IMR-90 (cell line): ENCODE data around the gene EFCAB8. TPM values are rescaled to one million over a fixed set of nuclear protein-coding genes. Genes with fewer than 3 reads are reported as not detected.

Experiments
- ATAC-seq: fragments of 200-7000 bp; cut with Tn5 transposase; 2 replicates; pipeline ENCODE4 v1.9.1; 2020; ENCODE audit warnings: low read depth, mild to moderate bottlenecking, moderate library complexity
- BruUV-seq: library from RNA; stranded (reverse); fragments of 400-500 nt; replicated peaks from 2 replicates; lab custom pipeline; 2021; lab: Mats Ljungman, UMichigan
- CTCF ChIA-PET: fragments of 300-600 bp; formaldehyde crosslinking; extraction: SDS; loops from one replicate; lab custom pipeline; 2021; ENCODE audit warnings: antibody characterized with exemption; lab: Yijun Ruan, JAX
- POLR2A ChIA-PET: fragments of 300-600 bp; sonication (Branson Sonifier 250); formaldehyde crosslinking; loops from one replicate; lab custom pipeline; 2022; ENCODE audit warnings: antibody characterized with exemption; ENCODE audit not compliant: unreplicated experiment; lab: Charles Lee
- DNase-seq: peaks from one replicate; pipeline ENCODE4 v3.0.0; 2013
- H2AFZ ChIP-seq: replicated peaks from 2 replicates; pipeline ENCODE3; 2013; ENCODE audit warnings: low read length, mild to moderate bottlenecking; ENCODE audit not compliant: poor library complexity
- H2AK5ac ChIP-seq: 2 replicates; pipeline ENCODE4 v1.6.1; 2013; ENCODE audit warnings: low read depth, low read length, inconsistent platforms
- H2AK9ac ChIP-seq: replicated peaks from 2 replicates; pipeline ENCODE3; 2013; ENCODE audit warnings: mild to moderate bottlenecking, low read depth, low read length, moderate library complexity; ENCODE audit not compliant: poor library complexity
- H2BK120ac ChIP-seq: 2 replicates; pipeline ENCODE4 v1.6.1; 2013; ENCODE audit warnings: low read depth, low read length, inconsistent platforms
- H2BK15ac ChIP-seq: 3 replicates; pipeline ENCODE4 v1.6.1; 2013; ENCODE audit warnings: low read depth, low read length, inconsistent platforms
- H2BK20ac ChIP-seq: 2 replicates; pipeline ENCODE4 v1.6.1; 2013; ENCODE audit warnings: low read depth, mild to moderate bottlenecking, inconsistent platforms, low read length, moderate library complexity
- H2BK5ac ChIP-seq: 2 replicates; pipeline ENCODE4 v1.6.1; 2013; ENCODE audit warnings: mild to moderate bottlenecking, low read depth, low read length, inconsistent platforms; ENCODE audit not compliant: poor library complexity, severe bottlenecking
- H3K14ac ChIP-seq: replicated peaks from 2 replicates; pipeline ENCODE4 v1.6.1; 2013; ENCODE audit warnings: low read depth, low read length, inconsistent platforms
- H3K18ac ChIP-seq: 2 replicates; pipeline ENCODE4 v1.6.1; 2013; ENCODE audit warnings: low read depth, low read length, control low read depth
- H3K23ac ChIP-seq: 2 replicates; pipeline ENCODE4 v1.6.1; 2013; ENCODE audit warnings: low read depth, low read length, inconsistent platforms
- H3K27ac ChIP-seq: 2 replicates; pipeline ENCODE4 v1.5.1; 2013; ENCODE audit warnings: mild to moderate bottlenecking, control low read depth, low read length; ENCODE audit not compliant: insufficient read depth
- H3K27me3 ChIP-seq: 2 replicates; pipeline ENCODE4 v1.6.1; 2013; ENCODE audit warnings: low read length; ENCODE audit not compliant: control insufficient read depth, insufficient read depth
- H3K36me3 ChIP-seq: 2 replicates; pipeline ENCODE4 v1.6.1; 2013; ENCODE audit warnings: low read length, mixed read lengths; ENCODE audit not compliant: control insufficient read depth, insufficient read depth
- H3K4ac ChIP-seq: 2 replicates; pipeline ENCODE4 v1.6.1; 2013; ENCODE audit warnings: low read depth, low read length, inconsistent platforms
- H3K4me1 ChIP-seq: 2 replicates; pipeline ENCODE4 v1.6.1; 2013; ENCODE audit warnings: low read length, mixed read lengths; ENCODE audit not compliant: control insufficient read depth, insufficient read depth
- H3K4me2 ChIP-seq: 2 replicates; pipeline ENCODE4 v1.6.1; 2013; ENCODE audit warnings: low read depth, mild to moderate bottlenecking, control low read depth, low read length, moderate library complexity
- H3K4me3 ChIP-seq: 2 replicates; pipeline ENCODE4 v1.5.1; 2013; ENCODE audit warnings: low read depth, mild to moderate bottlenecking, control low read depth, low read length, moderate library complexity; ENCODE audit not compliant: insufficient read depth
- H3K56ac ChIP-seq: 2 replicates; pipeline ENCODE4 v1.6.1; 2013; ENCODE audit warnings: low read length, inconsistent platforms; ENCODE audit not compliant: insufficient read depth; ENCODE audit errors: extremely low read depth
- H3K79me1 ChIP-seq, 2 experiments: 2 replicates each; pipeline ENCODE4 v1.6.1; 2013; ENCODE audit warnings: low read length in 2 of 2, inconsistent platforms in 1 of 2, low read depth in 1 of 2
- H3K9ac ChIP-seq: 2 replicates; pipeline ENCODE4 v1.6.1; 2013; ENCODE audit warnings: low read depth, low read length, control low read depth
- H3K9me1 ChIP-seq: 2 replicates; pipeline ENCODE4 v1.6.1; 2013; ENCODE audit warnings: low read length, inconsistent platforms; ENCODE audit not compliant: insufficient read depth
- H3K9me3 ChIP-seq: 2 replicates; pipeline ENCODE4 v1.6.1; 2013; ENCODE audit warnings: low read length; ENCODE audit not compliant: control insufficient read depth, insufficient read depth
- H4K20me1 ChIP-seq: 2 replicates; pipeline ENCODE4 v1.6.1; 2013; ENCODE audit warnings: low read length, inconsistent platforms; ENCODE audit not compliant: insufficient read depth
- H4K5ac ChIP-seq: 2 replicates; pipeline ENCODE4 v1.6.1; 2013; ENCODE audit warnings: mild to moderate bottlenecking, low read depth, low read length, control low read depth
- H4K8ac ChIP-seq, 2 experiments: 2 replicates each; pipeline ENCODE4 v1.6.1; 2013; ENCODE audit warnings: low read depth in 2 of 2, low read length in 2 of 2, control low read depth in 1 of 2, inconsistent platforms in 1 of 2
- H4K91ac ChIP-seq: 2 replicates; pipeline ENCODE4 v1.6.1; 2013; ENCODE audit warnings: low read depth, low read length, inconsistent platforms; ENCODE audit not compliant: insufficient read depth
- BHLHE40 ChIP-seq: fragments of 150-350 bp; IDR thresholded peaks from 2 replicates; pipeline ENCODE4 v1.6.1; 2016; ENCODE audit warnings: mild to moderate bottlenecking, low read depth, low read length
- CEBPB ChIP-seq: IDR thresholded peaks from 2 replicates; pipeline ENCODE4 v1.6.1; 2012; ENCODE audit warnings: low read depth, low read length, improper control_type of control experiment
- CHD1 ChIP-seq: IDR thresholded peaks from 2 replicates; pipeline ENCODE4 v1.6.1; 2012; ENCODE audit warnings: low read depth, low read length, improper control_type of control experiment
- CTCF ChIP-seq: conservative IDR thresholded peaks from 2 replicates; pipeline ENCODE4 v1.5.1; 2012; ENCODE audit warnings: mild to moderate bottlenecking, low read depth, low read length, improper control_type of control experiment
- ELK1 ChIP-seq: fragments of 150-350 bp; IDR thresholded peaks from 2 replicates; pipeline ENCODE4 v1.6.1; 2016; ENCODE audit warnings: low read depth, mild to moderate bottlenecking, low read length, moderate library complexity, borderline replicate concordance
- FOS ChIP-seq: fragments of 150-350 bp; IDR thresholded peaks from 2 replicates; pipeline ENCODE4 v1.6.1; 2016; ENCODE audit warnings: low read depth, low read length
- MAFK ChIP-seq: IDR thresholded peaks from 2 replicates; pipeline ENCODE4 v1.6.1; 2012; ENCODE audit warnings: low read depth, low read length, improper control_type of control experiment
- MAZ ChIP-seq: IDR thresholded peaks from 2 replicates; pipeline ENCODE4 v1.6.1; 2012; ENCODE audit warnings: low read depth, mild to moderate bottlenecking, low read length, improper control_type of control experiment, moderate library complexity, borderline replicate concordance
- MXI1 ChIP-seq: IDR thresholded peaks from 2 replicates; pipeline ENCODE4 v1.6.1; 2012; ENCODE audit warnings: low read depth, mild to moderate bottlenecking, low read length, moderate library complexity, borderline replicate concordance
- NFE2L2 ChIP-seq: fragments of 150-350 bp; IDR thresholded peaks from 2 replicates; pipeline ENCODE4 v1.6.1; 2016; ENCODE audit warnings: low read depth, mild to moderate bottlenecking, low read length
- POLR2A ChIP-seq: IDR thresholded peaks from 2 replicates; pipeline ENCODE4 v1.6.1; 2012; ENCODE audit warnings: mild to moderate bottlenecking, low read depth, low read length
- RAD21 ChIP-seq: IDR thresholded peaks from 2 replicates; pipeline ENCODE4 v1.6.1; 2012; ENCODE audit warnings: low read length, improper control_type of control experiment
- RCOR1 ChIP-seq: IDR thresholded peaks from 2 replicates; pipeline ENCODE4 v1.6.1; 2012; ENCODE audit warnings: mild to moderate bottlenecking, low read length, improper control_type of control experiment; ENCODE audit not compliant: insufficient replicate concordance
- RFX5 ChIP-seq: IDR thresholded peaks from 2 replicates; pipeline ENCODE4 v1.8.0; 2012; ENCODE audit warnings: low read depth, mild to moderate bottlenecking, low read length, moderate library complexity
- SMC3 ChIP-seq: fragments of 150-350 bp; IDR thresholded peaks from 2 replicates; pipeline ENCODE4 v1.6.1; 2016; ENCODE audit warnings: low read depth, mild to moderate bottlenecking, antibody characterized with exemption, low read length, moderate library complexity
- WGBS, 2 experiments: methylation state at CpG; one replicate each; pipeline versions ENCODE4 v1.1.5 to v1.1.7; 2013; ENCODE audit warnings: missing lambda C conversion rate in 2 of 2; ENCODE audit not compliant: insufficient read length in 1 of 2; ENCODE audit errors: extremely low coverage in 2 of 2; 5-methylcytosine and 5-hydroxymethylcytosine counted together
- dilution Hi-C: fragments of 300-500 bp; cut with HindIII; formaldehyde crosslinking; loops from one replicate; pipeline ENCODE4 v1.14.3; 2018; ENCODE audit warnings: low sequenced_read_pairs; ENCODE audit not compliant: unreplicated experiment
- in situ Hi-C: fragments of 300-500 bp; cut with MboI; formaldehyde crosslinking; loops from 3 replicates; pipeline ENCODE4 v1.14.3; 2019; ENCODE audit warnings: low sequenced_read_pairs, inconsistent platforms, mixed read lengths
- intact Hi-C: fragments of 100-400 bp; cut with micrococcal nuclease; formaldehyde crosslinking; loops from 2 replicates; pipeline ENCODE4 v1.10.0; 2022
- polyA plus RNA-seq, 3 experiments: library from polyadenylated mRNA; depleted of rRNA; stranded (reverse); fragments of >200 nt; gene quantifications; 2 replicates each; pipeline ENCODE4 v1.2.3, GENCODE V29; 2012; ENCODE audit warnings: low replicate concordance in 1 of 3
- total RNA-seq: library from RNA; depleted of rRNA; stranded (reverse); fragments of >200 nt; gene quantifications from 2 replicates; pipeline ENCODE4 v1.2.3, GENCODE V29; 2012
- TF ChIP-seq, protein P1 (sequence below): fragments of 150-350 bp; IDR thresholded peaks from 2 replicates; pipeline ENCODE4 v1.6.1; 2017; ENCODE audit warnings: mild to moderate bottlenecking, antibody characterized with exemption, low read length, low read depth

EFCAB8 gene
- total and polyA plus RNA-seq, 2 of the 4 experiments (the other 2 are of a cell fraction) = not detected

DNA sequence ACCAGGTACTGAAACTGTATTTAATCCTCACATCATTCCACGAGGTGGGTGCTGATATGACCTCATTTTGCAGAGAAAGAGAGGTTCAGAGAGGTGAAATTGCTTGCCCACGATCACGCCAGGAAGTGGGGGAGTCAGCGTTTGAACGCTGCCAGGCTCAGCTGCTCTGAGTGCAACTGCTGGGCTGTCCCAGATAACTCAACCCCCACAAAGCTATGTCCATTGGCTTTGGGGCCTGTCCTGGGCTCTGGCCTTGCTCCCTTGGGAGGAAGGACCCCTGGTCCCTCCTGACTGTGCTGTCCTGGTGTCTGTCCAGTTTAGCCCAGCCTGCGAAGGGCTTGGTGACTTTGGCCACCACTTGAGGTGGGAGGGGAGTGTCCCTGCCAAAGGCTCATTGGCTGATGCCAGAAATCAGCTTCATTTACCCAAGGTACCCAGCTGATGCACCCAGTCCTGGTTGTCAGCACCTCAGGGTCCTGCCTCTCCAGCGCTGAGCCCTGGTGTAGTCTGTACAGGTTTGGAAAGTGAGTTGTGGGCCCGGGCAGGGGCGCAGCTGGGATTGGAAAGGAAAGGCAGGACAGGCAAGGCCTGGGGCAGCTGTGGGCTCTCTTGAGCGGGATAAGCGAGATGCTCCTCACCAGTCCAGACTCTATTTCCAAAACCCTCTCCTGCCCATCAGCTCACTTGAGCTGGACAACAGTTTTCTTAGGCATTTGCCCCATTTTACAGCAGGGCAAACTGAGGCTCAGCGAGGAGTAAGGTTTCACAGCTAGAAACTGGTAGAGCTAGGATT, 107.1 kb downstream of the EFCAB8 start:
- ChIA-PET POLR2A (no interaction called here), CTCF (no interaction called here)
- Histone ChIP-seq H3K14ac (no peak overlapping the region), H3K23ac (no peak overlapping the region), H3K4me3 (no peak overlapping the region), H2BK15ac (no peak overlapping the region), H2BK5ac (no peak overlapping the region), H3K18ac (no peak overlapping the region), H2BK20ac (no peak overlapping the region), H3K9me3 (no peaks in the 10 kb centered on the region), H4K5ac (no peak overlapping the region), H2AK5ac (no peak overlapping the region), H3K9ac (no peak overlapping the region), H4K91ac (no peak overlapping the region), H3K27ac (no peak overlapping the region), H3K36me3 (no peaks in the 10 kb centered on the region), H3K27me3 (peaks cover 15% of the 10 kb centered on the region), H3K9me1 (no peaks in the 10 kb centered on the region), H3K4me1 (no peaks in the 10 kb centered on the region), H3K4me2 (no peak overlapping the region), H4K20me1 (no peaks in the 10 kb centered on the region), H3K79me1 (no peaks in the 10 kb centered on the region), H3K56ac (no peak overlapping the region), H2AFZ (no peak overlapping the region), H2BK120ac (no peak overlapping the region), H3K4ac (no peak overlapping the region), H2AK9ac (no peak overlapping the region), H4K8ac (no peak overlapping the region)
- intact Hi-C loops = no loop called here
- BruUV-seq = no TSS peak
- TF ChIP-seq CEBPB = no peak
- no peak for TF ChIP-seq CHD1
- TF ChIP-seq MXI1 = no peak
- TF ChIP-seq FOS = no peak
- TF ChIP-seq POLR2A = no peak
- TF ChIP-seq MAZ = no peak
- TF ChIP-seq SMC3 = no peak
- TF ChIP-seq, protein P1, sequence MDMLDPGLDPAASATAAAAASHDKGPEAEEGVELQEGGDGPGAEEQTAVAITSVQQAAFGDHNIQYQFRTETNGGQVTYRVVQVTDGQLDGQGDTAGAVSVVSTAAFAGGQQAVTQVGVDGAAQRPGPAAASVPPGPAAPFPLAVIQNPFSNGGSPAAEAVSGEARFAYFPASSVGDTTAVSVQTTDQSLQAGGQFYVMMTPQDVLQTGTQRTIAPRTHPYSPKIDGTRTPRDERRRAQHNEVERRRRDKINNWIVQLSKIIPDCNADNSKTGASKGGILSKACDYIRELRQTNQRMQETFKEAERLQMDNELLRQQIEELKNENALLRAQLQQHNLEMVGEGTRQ = no peak
- TF ChIP-seq ELK1 = no peak
- TF ChIP-seq RCOR1 = no peak
- no peak for TF ChIP-seq RAD21
- TF ChIP-seq CTCF = no peak
- TF ChIP-seq NFE2L2 = no peak
- no peak for TF ChIP-seq BHLHE40
- no peak for TF ChIP-seq MAFK
- no peak for TF ChIP-seq RFX5
- DNase-seq (no peak), ATAC-seq (no peak)
- dilution Hi-C loops = no loop called here
- WGBS, 2 experiments = 60% methylated on average over 1 of the region's 12 CpGs; no CpG with 5 or more reads in 1 of the 2 experiments
- in situ Hi-C loops = no loop called here
